HCT116 (cell line): ENCODE measurements around the gene ADD3.

ENCODE experiments used
- CBX3 ChIP-seq: IDR thresholded peaks from 2 replicates; pipeline ENCODE4 v1.6.1; 2012; ENCODE audit warnings: low read depth
- CEBPB ChIP-seq: IDR thresholded peaks from 2 replicates; pipeline ENCODE4 v1.6.1; 2012; ENCODE audit warnings: low read depth
- EGR1 ChIP-seq: IDR thresholded peaks from 2 replicates; pipeline ENCODE4 v1.6.1; 2012; ENCODE audit warnings: low read depth
- EZH2phosphoT487 ChIP-seq: fragments of 200-600 bp; IDR thresholded peaks from 2 replicates; pipeline ENCODE4 v1.6.1; 2018; ENCODE audit warnings: antibody characterized with exemption, borderline replicate concordance
- JUND ChIP-seq: IDR thresholded peaks from 2 replicates; pipeline ENCODE4 v1.6.1; 2012
- POLR2A ChIP-seq: IDR thresholded peaks from 2 replicates; pipeline ENCODE4 v1.7.0; 2011; ENCODE audit warnings: borderline replicate concordance; ENCODE audit not compliant: insufficient read depth, insufficient read length; ENCODE audit errors: extremely low read depth
- SIN3A ChIP-seq: IDR thresholded peaks from 2 replicates; pipeline ENCODE4 v1.6.1; 2012; ENCODE audit warnings: low read depth
- SP1 ChIP-seq: IDR thresholded peaks from 2 replicates; pipeline ENCODE4 v1.6.1; 2012; ENCODE audit warnings: low read depth
- SRF ChIP-seq: IDR thresholded peaks from 2 replicates; pipeline ENCODE4 v1.6.1; 2012; ENCODE audit warnings: low read depth
- TCF7L2 ChIP-seq: IDR thresholded peaks from 2 replicates; pipeline ENCODE4 v1.7.0; 2011; ENCODE audit warnings: borderline replicate concordance, inconsistent platforms; ENCODE audit not compliant: insufficient read depth, insufficient read length; ENCODE audit errors: extremely low read depth
- TF ChIP-seq, protein P1 (sequence below), 3 experiments: fragments of 200-600 bp in 1 of 3; sonication (generic) in 1 of 3; IDR thresholded peaks in 2 of 3; conservative IDR thresholded peaks in 1 of 3; 2 replicates each; pipeline ENCODE4 v1.5.1; 2012 to 2017; ENCODE audit warnings: low read depth in 2 of 3, low read length in 2 of 3, antibody characterized with exemption in 1 of 3, borderline replicate concordance in 1 of 3, control low read depth in 1 of 3, mild to moderate bottlenecking in 1 of 3, mixed read lengths in 1 of 3, mixed run types in 1 of 3, moderate library complexity in 1 of 3; ENCODE audit not compliant: insufficient read depth in 1 of 3
- TF ChIP-seq, protein P2 (sequence below): IDR thresholded peaks from 2 replicates; pipeline ENCODE4 v1.6.1; 2012; ENCODE audit warnings: low read depth
- TF ChIP-seq, protein P3 (sequence below): IDR thresholded peaks from 2 replicates; pipeline ENCODE4 v1.6.1; 2012
- TF ChIP-seq, protein P4 (sequence below): IDR thresholded peaks from 2 replicates; pipeline ENCODE4 v1.6.1; 2011; ENCODE audit warnings: mild to moderate bottlenecking, low read length, moderate library complexity; ENCODE audit not compliant: insufficient replicate concordance; ENCODE audit errors: extremely low read depth

DNA sequence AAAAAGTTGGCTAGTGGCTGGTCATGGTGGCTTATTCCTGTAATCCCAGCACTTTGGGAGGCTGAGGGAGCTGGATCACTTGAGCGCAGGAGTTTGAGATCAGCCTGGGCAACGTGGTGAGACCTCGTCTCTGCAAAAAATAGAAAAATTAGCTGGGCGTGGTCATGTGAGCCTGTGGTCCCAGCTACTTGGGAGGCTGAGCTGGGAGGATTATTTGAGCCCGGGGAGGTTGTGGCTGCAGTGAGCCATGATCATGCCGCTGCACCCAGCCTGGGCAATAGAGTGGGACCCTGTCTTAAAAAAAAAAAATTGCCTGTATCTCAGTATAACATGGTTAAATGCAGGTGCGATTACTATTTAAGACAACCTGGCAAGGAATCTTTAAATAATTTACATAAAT, 61.0 kb downstream of the ADD3 start:
- TF ChIP-seq, protein P1, sequence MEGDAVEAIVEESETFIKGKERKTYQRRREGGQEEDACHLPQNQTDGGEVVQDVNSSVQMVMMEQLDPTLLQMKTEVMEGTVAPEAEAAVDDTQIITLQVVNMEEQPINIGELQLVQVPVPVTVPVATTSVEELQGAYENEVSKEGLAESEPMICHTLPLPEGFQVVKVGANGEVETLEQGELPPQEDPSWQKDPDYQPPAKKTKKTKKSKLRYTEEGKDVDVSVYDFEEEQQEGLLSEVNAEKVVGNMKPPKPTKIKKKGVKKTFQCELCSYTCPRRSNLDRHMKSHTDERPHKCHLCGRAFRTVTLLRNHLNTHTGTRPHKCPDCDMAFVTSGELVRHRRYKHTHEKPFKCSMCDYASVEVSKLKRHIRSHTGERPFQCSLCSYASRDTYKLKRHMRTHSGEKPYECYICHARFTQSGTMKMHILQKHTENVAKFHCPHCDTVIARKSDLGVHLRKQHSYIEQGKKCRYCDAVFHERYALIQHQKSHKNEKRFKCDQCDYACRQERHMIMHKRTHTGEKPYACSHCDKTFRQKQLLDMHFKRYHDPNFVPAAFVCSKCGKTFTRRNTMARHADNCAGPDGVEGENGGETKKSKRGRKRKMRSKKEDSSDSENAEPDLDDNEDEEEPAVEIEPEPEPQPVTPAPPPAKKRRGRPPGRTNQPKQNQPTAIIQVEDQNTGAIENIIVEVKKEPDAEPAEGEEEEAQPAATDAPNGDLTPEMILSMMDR (IDR thresholded peaks at IDR 0.05 in 2 of 3, conservative IDR thresholded peaks at IDR 0.05 in 1 of 3; ENCODE audit: borderline replicate concordance in 1 of 3, insufficient read depth in 1 of 3, low read depth in 2 of 3, low read length in 2 of 3) = no peak
- no peak for TF ChIP-seq CEBPB
- TF ChIP-seq TCF7L2 = no peak
- TF ChIP-seq, protein P2, sequence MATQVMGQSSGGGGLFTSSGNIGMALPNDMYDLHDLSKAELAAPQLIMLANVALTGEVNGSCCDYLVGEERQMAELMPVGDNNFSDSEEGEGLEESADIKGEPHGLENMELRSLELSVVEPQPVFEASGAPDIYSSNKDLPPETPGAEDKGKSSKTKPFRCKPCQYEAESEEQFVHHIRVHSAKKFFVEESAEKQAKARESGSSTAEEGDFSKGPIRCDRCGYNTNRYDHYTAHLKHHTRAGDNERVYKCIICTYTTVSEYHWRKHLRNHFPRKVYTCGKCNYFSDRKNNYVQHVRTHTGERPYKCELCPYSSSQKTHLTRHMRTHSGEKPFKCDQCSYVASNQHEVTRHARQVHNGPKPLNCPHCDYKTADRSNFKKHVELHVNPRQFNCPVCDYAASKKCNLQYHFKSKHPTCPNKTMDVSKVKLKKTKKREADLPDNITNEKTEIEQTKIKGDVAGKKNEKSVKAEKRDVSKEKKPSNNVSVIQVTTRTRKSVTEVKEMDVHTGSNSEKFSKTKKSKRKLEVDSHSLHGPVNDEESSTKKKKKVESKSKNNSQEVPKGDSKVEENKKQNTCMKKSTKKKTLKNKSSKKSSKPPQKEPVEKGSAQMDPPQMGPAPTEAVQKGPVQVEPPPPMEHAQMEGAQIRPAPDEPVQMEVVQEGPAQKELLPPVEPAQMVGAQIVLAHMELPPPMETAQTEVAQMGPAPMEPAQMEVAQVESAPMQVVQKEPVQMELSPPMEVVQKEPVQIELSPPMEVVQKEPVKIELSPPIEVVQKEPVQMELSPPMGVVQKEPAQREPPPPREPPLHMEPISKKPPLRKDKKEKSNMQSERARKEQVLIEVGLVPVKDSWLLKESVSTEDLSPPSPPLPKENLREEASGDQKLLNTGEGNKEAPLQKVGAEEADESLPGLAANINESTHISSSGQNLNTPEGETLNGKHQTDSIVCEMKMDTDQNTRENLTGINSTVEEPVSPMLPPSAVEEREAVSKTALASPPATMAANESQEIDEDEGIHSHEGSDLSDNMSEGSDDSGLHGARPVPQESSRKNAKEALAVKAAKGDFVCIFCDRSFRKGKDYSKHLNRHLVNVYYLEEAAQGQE = no peak
- TF ChIP-seq POLR2A = no peak
- no peak for TF ChIP-seq SRF
- TF ChIP-seq EZH2phosphoT487 = no peak
- no peak for TF ChIP-seq SIN3A
- TF ChIP-seq, protein P3, sequence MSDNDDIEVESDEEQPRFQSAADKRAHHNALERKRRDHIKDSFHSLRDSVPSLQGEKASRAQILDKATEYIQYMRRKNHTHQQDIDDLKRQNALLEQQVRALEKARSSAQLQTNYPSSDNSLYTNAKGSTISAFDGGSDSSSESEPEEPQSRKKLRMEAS = no peak
- TF ChIP-seq EGR1 = no peak
- TF ChIP-seq JUND = no peak
- TF ChIP-seq, protein P4, sequence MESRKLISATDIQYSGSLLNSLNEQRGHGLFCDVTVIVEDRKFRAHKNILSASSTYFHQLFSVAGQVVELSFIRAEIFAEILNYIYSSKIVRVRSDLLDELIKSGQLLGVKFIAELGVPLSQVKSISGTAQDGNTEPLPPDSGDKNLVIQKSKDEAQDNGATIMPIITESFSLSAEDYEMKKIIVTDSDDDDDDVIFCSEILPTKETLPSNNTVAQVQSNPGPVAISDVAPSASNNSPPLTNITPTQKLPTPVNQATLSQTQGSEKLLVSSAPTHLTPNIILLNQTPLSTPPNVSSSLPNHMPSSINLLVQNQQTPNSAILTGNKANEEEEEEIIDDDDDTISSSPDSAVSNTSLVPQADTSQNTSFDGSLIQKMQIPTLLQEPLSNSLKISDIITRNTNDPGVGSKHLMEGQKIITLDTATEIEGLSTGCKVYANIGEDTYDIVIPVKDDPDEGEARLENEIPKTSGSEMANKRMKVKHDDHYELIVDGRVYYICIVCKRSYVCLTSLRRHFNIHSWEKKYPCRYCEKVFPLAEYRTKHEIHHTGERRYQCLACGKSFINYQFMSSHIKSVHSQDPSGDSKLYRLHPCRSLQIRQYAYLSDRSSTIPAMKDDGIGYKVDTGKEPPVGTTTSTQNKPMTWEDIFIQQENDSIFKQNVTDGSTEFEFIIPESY = no peak
- no peak for TF ChIP-seq SP1
- no peak for TF ChIP-seq CBX3
